ENCODE results near the gene FAM187B.
"Not testable (repeated sequence)": the region's sequence is repeated elsewhere in the genome, so short reads cannot be mapped to it uniquely, and the experiment has no call there.

Gene FAM187B

GRCh38 chr19:35261356-35262100 lies 33.0 kb upstream of the FAM187B start:
- peak; percentile 13 for DNase-seq

- peak; percentile 5 for DNase-seq
These were observed 32.3 kb upstream of the FAM187B start for GRCh38 chr19:35260694-35261304.

GRCh38 chr19:35257113-35257461 lies 28.5 kb upstream of the FAM187B start:
- no peak for DNase-seq

- no peak for DNase-seq
These were observed 28.0 kb upstream of the FAM187B start for GRCh38 chr19:35256566-35256965.

- no peak for DNase-seq
These were observed 26.1 kb upstream of the FAM187B start for GRCh38 chr19:35254341-35255297.

- no peak for DNase-seq
These were observed 25.1 kb upstream of the FAM187B start for GRCh38 chr19:35253316-35254286.

GRCh38 chr19:35251456-35251855 lies 22.9 kb upstream of the FAM187B start:
- DNase-seq = no peak

GRCh38 chr19:35249848-35250711 lies 21.5 kb upstream of the FAM187B start:
- no peak for DNase-seq

- no peak for DNase-seq
These were observed 20.8 kb upstream of the FAM187B start for GRCh38 chr19:35249146-35249847.

GRCh38 chr19:35248310-35249145 lies 20.0 kb upstream of the FAM187B start, which contains the start of gene LSR:
LSR (plus strand) TSS chr19:35249002; CDS start chr19:35249023, 21 bp downstream.
- DNase-seq = peak; percentile 79

- peak; percentile 63 for DNase-seq
These were observed 19.2 kb upstream of the FAM187B start for GRCh38 chr19:35247526-35248309.

- no peak for DNase-seq
These were observed 18.0 kb upstream of the FAM187B start for GRCh38 chr19:35246466-35247092.

- no peak for DNase-seq
These were observed 12.9 kb upstream of the FAM187B start for GRCh38 chr19:35241417-35241816.

GRCh38 chr19:35240327-35240726 lies 11.8 kb upstream of the FAM187B start:
- DNase-seq = no peak

GRCh38 chr19:35239597-35239996 lies 11.1 kb upstream of the FAM187B start:
- DNase-seq = not testable (repeated sequence)

- no peak for DNase-seq
These were observed 8.3 kb upstream of the FAM187B start for GRCh38 chr19:35236638-35237400.

GRCh38 chr19:35232912-35233311 lies 4.4 kb upstream of the FAM187B start:
- DNase-seq = no peak
